Uterus (tissue), 4 donors: ENCODE results near the gene EPS8L1. TPM values are rescaled to one million over a fixed set of nuclear protein-coding genes. Genes with fewer than 3 reads are reported as not detected.

Experiments used
- DNase-seq, 2 donors: peaks; one replicate each; pipeline ENCODE4 v3.0.0-alpha.2; 2019 to 2020
- H3K27ac ChIP-seq, 2 donors: fragments of 200-600 bp; sonication (generic); 1 replicate in 1 of 2; 2 replicates in 1 of 2; pipeline ENCODE4 v1.5.1; 2016 to 2018
- H3K27me3 ChIP-seq, 2 donors: fragments of 200-600 bp; sonication (generic); one replicate each; pipeline ENCODE4 v1.5.1; 2018 to 2019; ENCODE audit warnings: control low read depth in 1 of 2
- H3K36me3 ChIP-seq, 2 donors: fragments of 200-600 bp; sonication (generic); one replicate each; pipeline ENCODE4 v1.5.1; 2019; ENCODE audit warnings: control low read depth in 1 of 2
- H3K4me1 ChIP-seq, 2 donors: fragments of 200-600 bp; sonication (generic); one replicate each; pipeline ENCODE4 v1.5.1; 2018 to 2019; ENCODE audit warnings: control low read depth in 1 of 2
- H3K4me3 ChIP-seq, 2 donors: fragments of 200-600 bp; sonication (generic); 1 replicate in 1 of 2; 2 replicates in 1 of 2; pipeline ENCODE4 v1.5.1; 2018 to 2019; ENCODE audit warnings: mild to moderate bottlenecking in 1 of 2
- H3K9me3 ChIP-seq, 2 donors: fragments of 200-600 bp; sonication (generic); one replicate each; pipeline ENCODE4 v1.5.1; 2019; ENCODE audit warnings: control low read depth in 1 of 2
- CTCF ChIP-seq, 4 experiments: fragments of 200-600 bp in 2 of 4; fragments of 450-650 bp in 2 of 4; sonication (generic) in 2 of 4; IDR thresholded peaks; one replicate each; pipeline ENCODE4 v1.5.1; 2016 to 2019; ENCODE audit warnings: antibody characterized with exemption in 4 of 4, mild to moderate bottlenecking in 2 of 4, moderate library complexity in 1 of 4
- POLR2A ChIP-seq, 2 donors: fragments of 450-650 bp; IDR thresholded peaks; one replicate each; pipeline ENCODE4 v1.6.1; 2016; ENCODE audit warnings: antibody characterized with exemption in 2 of 2, mild to moderate bottlenecking in 1 of 2, moderate library complexity in 1 of 2
- intact Hi-C: fragments of 100-400 bp; cut with DNase I; formaldehyde crosslinking; loops from one replicate; pipeline ENCODE4 v1.15.1; 2023; ENCODE audit warnings: low total_unique reads
- total RNA-seq, 4 donors: library from RNA; depleted of rRNA in 3 of 4; stranded (reverse); fragments of >200 nt in 3 of 4; gene quantifications; one replicate each; pipeline versions ENCODE4 v1.1.0 to v1.2.4, GENCODE V29; 2014 to 2023
- donor health status: DM: yes; HTN: yes; CAD: no.

EPS8L1 gene
- total RNA-seq, 4 donors from 2014 or later: 4.2 to 22.4 (median 5.6) TPM; not detected in 1

- no peaks in the 10 kb centered on the region for H3K27me3 ChIP-seq
- H3K36me3 ChIP-seq: no peaks in the 10 kb centered on the region
- TF ChIP-seq CTCF (IDR thresholded peaks at IDR 0.05) (no peak), POLR2A (IDR thresholded peaks at IDR 0.05) (no peak)
- no peaks in the 10 kb centered on the region for H3K4me1 ChIP-seq
- DNase-seq: no peak
- no peak overlapping the region for H3K27ac ChIP-seq
- H3K4me3 ChIP-seq: no peak overlapping the region
- intact Hi-C loops: no loop called here
- no peaks in the 10 kb centered on the region for H3K9me3 ChIP-seq
Observed at GRCh38 chr19:55044771-55045716, 30.6 kb upstream of the EPS8L1 start.

- Histone ChIP-seq H3K36me3 (no peaks in the 10 kb centered on the region), H3K4me1 (no peaks in the 10 kb centered on the region), H3K27me3 (no peaks in the 10 kb centered on the region), H3K9me3 (no peaks in the 10 kb centered on the region), H3K27ac (no peak overlapping the region), H3K4me3 (no peak overlapping the region)
- DNase-seq: no peak
- no peak for TF ChIP-seq POLR2A (IDR thresholded peaks at IDR 0.05)
- no peak for TF ChIP-seq CTCF (IDR thresholded peaks at IDR 0.05)
- intact Hi-C loops: no loop called here
Observed at GRCh38 chr19:55046975-55047622, 28.6 kb upstream of the EPS8L1 start.

GRCh38 chr19:55047951-55048350 lies 27.7 kb upstream of the EPS8L1 start:
- H3K27me3 ChIP-seq: no peaks in the 10 kb centered on the region
- no peaks in the 10 kb centered on the region for H3K36me3 ChIP-seq
- TF ChIP-seq CTCF (IDR thresholded peaks at IDR 0.05): no peak
- no peak for TF ChIP-seq POLR2A (IDR thresholded peaks at IDR 0.05)
- H3K4me3 ChIP-seq: no peak overlapping the region
- no peak for DNase-seq
- H3K9me3 ChIP-seq: no peaks in the 10 kb centered on the region
- intact Hi-C loops: no loop called here
- no peaks in the 10 kb centered on the region for H3K4me1 ChIP-seq
- no peak overlapping the region for H3K27ac ChIP-seq

GRCh38 chr19:55048446-55048845 lies 27.2 kb upstream of the EPS8L1 start:
- no peak overlapping the region for H3K4me3 ChIP-seq
- H3K36me3 ChIP-seq: no peaks in the 10 kb centered on the region
- H3K9me3 ChIP-seq: no peaks in the 10 kb centered on the region
- H3K27me3 ChIP-seq: no peaks in the 10 kb centered on the region
- no peak overlapping the region for H3K27ac ChIP-seq
- DNase-seq: no peak
- H3K4me1 ChIP-seq: no peaks in the 10 kb centered on the region
- intact Hi-C loops: no loop called here
- TF ChIP-seq POLR2A (IDR thresholded peaks at IDR 0.05) (no peak), CTCF (IDR thresholded peaks at IDR 0.05) (no peak)
